Activated CD8-positive, alpha-beta memory T cell treated with anti-CD3 and anti-CD28 coated beads, Interleukin-2, amount 50 U/mL, for 1 hour (primary cell): ENCODE measurements around the gene PTPMT1.
"Not testable (repeated sequence)": the region's sequence is repeated elsewhere in the genome, so short reads cannot be mapped to it uniquely, and the experiment has no call there.

Source experiments
- DNase-seq: peaks from one replicate; pipeline ENCODE4 v3.0.0-alpha.2; 2020; ENCODE audit errors: extremely low read depth

PTPMT1 gene

GRCh38 chr11:47546274-47546673, 19.1 kb upstream of the PTPMT1 start:
- not testable (repeated sequence) for DNase-seq

DNA sequence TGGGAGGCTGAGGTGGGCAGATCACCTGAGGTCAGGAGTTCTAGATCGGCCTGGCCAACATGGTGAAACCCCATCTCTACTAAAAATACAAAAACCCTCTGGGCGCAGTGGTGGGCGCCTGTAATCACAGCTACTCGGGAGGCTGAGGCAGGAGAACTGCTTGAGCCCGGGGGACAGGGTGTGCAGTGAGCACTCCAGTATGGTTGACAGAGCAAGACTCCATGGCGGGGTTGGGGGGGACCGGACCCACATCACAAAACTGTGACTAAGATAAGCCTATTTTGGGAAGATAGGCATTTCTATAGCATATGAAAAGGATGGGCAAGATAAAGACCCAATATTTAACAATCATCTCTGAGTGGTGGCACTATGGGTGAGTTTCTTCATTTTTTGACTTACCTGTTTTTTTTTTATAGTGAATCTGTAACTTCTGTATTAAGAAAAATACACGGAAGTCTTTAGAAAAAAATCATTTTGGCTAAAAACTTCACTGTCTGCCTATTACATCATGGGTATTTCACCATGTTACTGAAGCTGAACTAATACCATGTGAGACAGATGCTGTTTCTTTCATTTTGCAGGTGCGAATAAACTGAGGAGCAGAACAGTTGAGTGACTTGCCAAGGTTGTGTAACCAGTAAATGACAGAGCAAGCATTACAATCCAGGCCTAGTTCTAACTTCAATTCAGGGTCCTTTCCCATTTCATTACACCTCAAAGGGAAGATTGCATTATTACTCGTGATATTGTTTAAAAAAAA, 14.9 kb upstream of the PTPMT1 start:
- DNase-seq: no peak

- DNase-seq: no peak
Observed at GRCh38 chr11:47551086-47551485, 14.3 kb upstream of the PTPMT1 start.

DNA sequence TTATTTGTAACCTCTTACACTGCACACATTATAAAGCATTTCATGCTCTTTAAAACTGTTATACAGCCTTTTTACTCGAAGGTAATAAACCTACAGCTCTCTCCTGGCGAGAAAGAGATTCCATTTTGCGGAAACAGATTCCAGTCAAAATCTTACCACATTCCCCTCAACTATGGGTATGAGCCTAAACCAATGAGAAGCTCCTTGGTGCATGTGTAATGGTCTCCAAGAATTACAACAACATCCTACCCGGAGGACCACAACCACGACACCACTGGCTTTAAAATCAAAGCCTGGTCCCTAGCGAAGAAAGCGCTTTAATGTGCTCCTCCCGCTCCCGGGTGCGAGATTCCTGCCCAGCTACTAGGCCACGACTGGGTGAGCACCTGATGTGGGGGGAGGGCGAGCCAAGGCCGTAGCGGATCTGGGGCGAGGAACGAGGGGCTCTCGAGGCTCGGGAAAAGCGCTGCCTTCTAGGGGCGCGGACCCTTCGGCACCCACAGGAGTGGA, 13.3 kb upstream of the PTPMT1 start:
- DNase-seq: no peak

- peak; percentile 73 for DNase-seq
Observed at GRCh38 chr11:47552566-47553405, 12.6 kb upstream of the PTPMT1 start, which contains the start of gene CELF1. TSS of gene CELF1 (minus strand) at chr11:47553132. CDS start at chr11:47499523, 53,609 bp downstream.

DNA sequence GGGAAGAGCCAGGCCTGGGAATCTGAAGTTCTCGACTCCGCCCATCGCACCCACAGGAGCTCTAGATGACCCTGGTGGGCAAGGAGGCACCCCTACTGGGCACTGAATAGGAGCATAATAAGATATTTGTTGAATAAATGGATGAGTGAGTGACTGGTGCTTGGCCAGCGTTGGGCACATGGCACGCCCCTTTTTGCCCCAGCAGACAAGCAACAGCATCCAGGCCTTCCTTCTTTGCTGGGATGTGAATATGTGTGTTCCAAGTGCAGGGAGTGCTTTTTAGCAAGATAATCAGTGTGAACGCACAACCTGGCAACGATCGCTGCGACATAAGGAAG, 12.0 kb upstream of the PTPMT1 start:
- no peak for DNase-seq

DNA sequence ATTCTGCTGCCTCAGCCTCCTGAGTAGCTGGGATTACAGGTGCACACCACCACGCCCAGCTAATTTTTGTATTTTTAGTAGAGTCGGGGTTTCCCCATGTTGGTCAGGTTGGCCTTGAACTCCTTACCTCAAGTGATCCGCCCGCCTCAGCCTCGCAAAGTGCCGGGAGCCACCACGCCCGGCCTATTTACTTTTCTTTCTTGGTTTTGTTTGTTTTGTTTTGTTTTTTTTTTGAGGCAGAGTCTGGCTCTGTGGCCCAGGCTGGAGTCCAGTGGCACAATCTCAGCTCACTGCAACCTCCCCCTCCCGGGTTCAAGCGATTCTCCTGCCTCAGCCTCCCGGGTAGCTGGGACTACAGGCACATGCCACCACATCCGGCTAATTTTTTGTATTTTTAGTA, 8.4 kb upstream of the PTPMT1 start:
- DNase-seq: not testable (repeated sequence)

DNA sequence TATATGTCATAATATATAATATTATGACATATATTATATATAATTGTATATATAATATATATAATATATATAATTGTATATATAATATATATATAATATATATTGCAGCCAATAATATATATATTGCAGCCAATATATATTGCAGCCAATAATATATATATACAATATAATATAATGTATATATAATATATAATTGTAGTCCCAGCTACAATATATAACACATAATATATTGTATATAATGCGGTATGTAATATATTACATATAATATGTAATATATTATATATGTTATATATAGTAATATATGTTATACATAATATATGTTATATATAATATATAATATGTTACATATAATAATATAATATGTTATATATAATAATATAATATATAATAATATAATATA, 6.7 kb upstream of the PTPMT1 start:
- DNase-seq: no peak

DNA sequence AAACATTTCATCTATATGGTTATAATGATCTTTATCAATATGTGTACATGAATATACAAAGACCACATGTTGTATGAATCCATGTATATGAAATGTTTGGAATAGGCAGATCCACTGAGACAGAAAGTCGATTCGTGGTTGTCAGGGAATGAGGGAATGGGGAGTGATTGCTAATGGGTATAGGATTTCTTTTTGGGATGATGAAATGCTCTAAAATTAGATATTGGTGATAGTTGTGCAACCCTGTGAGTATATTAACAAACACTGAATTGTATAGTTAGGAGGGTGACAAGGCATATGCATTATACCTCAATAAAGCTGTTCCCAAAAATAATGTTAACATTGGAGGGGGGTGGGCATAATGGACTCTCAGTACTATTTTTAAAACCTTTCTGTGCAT, 5.0 kb upstream of the PTPMT1 start:
- no peak for DNase-seq

GRCh38 chr11:47562393-47562792, 3.0 kb upstream of the PTPMT1 start:
- DNase-seq: not testable (repeated sequence)

DNA sequence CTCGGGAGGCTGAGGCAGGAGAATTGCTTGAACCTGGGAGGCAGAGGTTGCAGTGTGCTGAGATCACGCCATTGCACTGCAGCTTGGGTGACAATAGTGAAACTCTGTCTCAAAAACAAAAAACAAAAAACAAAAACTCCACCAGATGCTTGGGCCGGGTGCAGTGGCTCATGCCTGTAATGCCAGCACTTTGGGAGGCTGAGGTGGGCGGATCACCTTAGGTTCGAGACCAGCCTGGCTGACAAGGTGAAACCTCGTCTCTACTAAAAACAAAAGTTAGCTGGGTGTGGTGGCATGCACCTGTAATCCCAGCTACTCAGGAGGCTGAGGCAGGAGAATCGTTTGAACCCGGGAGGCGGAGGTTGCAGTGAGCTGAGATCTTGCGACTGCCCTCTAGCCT, 1.0 kb upstream of the PTPMT1 start:
- DNase-seq: not testable (repeated sequence)

DNA sequence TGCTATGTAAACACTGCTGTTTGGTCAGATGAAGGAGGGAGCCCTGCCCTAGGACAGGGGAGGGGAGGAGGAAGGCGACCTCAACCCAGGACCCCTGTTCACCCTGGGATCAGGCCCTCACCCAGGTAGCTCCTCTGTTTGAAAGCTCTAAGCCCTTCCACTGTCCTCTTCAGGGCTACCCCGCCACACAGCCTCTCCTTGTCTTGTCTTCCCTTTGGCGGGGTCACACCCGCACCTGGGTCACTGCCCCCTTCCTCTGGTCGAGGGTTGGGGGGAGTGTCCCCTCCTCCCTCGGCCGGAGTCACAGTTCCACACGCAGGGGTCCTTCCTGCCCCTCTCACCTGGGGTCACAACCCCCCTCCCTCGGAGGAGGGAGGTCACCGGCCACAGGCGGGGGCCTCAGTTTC, 463 bp upstream of the PTPMT1 start:
- DNase-seq: no peak

DNA sequence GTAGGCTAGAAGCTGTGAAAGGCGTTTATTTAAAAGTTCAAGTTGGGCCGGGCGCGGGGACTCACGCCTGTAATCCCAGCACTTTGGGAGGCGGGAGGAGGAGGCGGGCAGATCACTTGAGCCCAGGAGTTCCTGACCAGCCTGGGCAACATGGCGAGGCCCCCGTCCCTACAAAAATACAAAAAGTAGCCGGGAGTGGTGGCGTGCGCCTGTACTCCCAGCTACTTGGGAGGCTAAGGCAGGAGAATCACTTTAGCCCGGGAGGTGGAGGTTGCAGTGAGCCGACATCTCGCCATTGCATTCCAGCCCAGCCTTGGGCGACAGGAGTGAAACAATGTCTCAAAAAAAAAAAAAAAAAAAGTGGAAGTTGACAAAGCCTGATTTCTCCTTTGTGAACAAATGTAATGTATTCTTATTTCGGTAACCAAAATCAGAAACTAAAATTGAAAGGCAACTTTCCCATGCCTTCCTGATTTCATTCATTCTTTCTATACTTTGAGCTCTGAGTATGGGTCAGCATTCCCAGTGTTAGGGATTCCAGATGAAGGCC, 825 bp downstream of the PTPMT1 start:
- no peak for DNase-seq

DNA sequence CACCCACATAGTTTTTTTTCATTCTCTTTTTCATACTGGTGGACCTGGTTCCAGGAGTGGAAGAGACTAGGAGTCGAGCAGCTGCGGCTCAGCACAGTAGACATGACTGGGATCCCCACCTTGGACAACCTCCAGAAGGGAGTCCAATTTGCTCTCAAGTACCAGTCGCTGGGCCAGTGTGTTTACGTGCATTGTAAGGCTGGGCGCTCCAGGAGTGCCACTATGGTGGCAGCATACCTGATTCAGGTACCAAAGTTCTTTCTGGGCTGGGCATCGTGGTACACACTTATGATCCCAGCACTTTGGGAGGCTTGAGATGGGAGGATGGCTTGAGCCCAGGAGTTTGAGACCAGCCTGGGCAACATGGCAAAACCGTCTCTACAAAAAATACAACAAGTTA, 4.2 kb downstream of the PTPMT1 start:
- DNase-seq: no peak

DNA sequence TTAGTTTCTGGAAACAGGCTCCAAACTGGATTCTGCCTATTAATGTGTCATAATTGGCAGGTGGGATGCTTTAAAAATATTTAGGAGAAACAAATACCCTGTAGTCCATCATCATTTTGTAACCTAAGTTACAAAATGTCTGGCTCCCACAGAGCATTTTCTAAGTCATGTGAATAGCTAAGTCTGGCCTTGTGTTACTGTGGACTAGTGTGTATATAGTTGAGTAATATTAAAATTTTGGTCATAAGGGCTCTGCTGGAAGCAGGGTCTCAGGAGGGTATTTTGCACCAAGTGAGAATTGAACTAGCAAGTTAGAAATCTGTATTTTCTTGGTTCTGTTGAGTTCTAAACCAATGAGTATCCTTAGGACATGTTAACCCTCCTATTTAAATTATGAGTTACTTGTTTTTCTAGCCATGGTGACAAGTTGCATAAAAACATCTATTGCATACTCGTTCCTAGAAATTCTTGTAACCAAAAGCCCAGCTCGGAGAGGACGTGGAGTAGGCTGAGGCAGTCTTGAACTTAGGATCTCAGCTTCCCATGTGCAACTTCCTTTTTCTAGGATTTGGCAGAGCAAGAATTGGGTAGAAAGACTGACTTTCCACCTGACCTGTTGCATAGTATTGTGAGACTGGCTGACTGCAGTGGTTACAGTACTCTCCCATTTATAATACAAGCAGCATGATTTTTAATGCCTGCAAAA, 5.4 kb downstream of the PTPMT1 start:
- DNase-seq: no peak

DNA sequence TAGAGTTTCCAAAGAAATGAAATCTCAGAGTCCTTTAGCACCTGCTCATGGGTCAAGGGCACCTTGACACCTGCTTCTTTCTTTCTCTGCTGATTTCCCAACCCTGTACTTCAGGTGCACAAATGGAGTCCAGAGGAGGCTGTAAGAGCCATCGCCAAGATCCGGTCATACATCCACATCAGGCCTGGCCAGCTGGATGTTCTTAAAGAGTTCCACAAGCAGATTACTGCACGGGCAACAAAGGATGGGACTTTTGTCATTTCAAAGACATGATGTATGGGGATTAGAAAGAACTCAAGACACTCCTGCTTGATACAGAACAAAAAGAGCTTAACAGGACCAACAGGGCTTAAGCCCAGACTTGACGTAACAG, 5.9 kb downstream of the PTPMT1 start:
- no peak for DNase-seq

GRCh38 chr11:47571895-47572294, 6.5 kb downstream of the PTPMT1 start:
- DNase-seq: no peak

GRCh38 chr11:47572715-47573255, 7.4 kb downstream of the PTPMT1 start:
- no peak for DNase-seq

DNA sequence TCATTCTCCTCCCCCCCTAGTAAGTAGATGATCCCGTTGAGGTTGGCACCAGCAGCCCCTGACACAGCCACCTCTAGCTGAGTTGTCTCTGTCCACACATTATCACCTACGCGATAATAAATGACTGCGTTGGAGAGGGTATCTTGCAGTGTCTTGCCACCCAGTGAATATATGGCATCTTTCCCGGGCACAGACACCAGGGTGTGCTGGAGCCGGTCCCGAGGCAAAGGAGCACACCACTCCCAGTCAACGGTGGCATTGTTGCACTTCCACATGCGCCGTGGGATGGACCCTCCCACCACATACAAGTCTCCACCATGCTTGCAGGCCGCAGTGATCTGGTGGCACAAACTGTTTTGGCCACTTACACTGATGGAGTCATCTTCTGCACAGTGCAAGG, 7.9 kb downstream of the PTPMT1 start:
- DNase-seq: no peak

- no peak for DNase-seq
Observed at GRCh38 chr11:47577460-47578041, 12.2 kb downstream of the PTPMT1 start.
